SKM-1 (cell line): Measurements from ENCODE around the gene MINAR1.
"Not testable (repeated sequence)": the region's sequence is repeated elsewhere in the genome, so short reads cannot be mapped to it uniquely, and the experiment has no call there.

Source experiments
- DNase-seq: peaks from one replicate; lab custom pipeline; 2025; ENCODE audit not compliant: unreplicated experiment; lab: John Stamatoyannopoulos, UW

Gene MINAR1

GRCh38 chr15:79431636-79432344 lies at the start of gene MINAR1:
Gene MINAR1, plus strand, starts transcription at chr15:79432336. Its CDS starts 23,812 bp downstream, at chr15:79456148.
- no peak for DNase-seq

- no peak for DNase-seq
Measured at GRCh38 chr15:79394231-79394630, 37.9 kb upstream of the MINAR1 start.

- DNase-seq = no peak
Measured at GRCh38 chr15:79396850-79397249, 35.3 kb upstream of the MINAR1 start.

- DNase-seq = no peak
Measured at GRCh38 chr15:79397269-79397910, 34.7 kb upstream of the MINAR1 start.

- DNase-seq = no peak
Measured at GRCh38 chr15:79399606-79400005, 32.5 kb upstream of the MINAR1 start.

GRCh38 chr15:79400650-79401049 lies 31.5 kb upstream of the MINAR1 start:
- DNase-seq = no peak

GRCh38 chr15:79401301-79401700 lies 30.8 kb upstream of the MINAR1 start:
- no peak for DNase-seq

- DNase-seq = no peak
Measured at GRCh38 chr15:79402136-79402535, 30.0 kb upstream of the MINAR1 start.

- no peak for DNase-seq
Measured at GRCh38 chr15:79403501-79403900, 28.6 kb upstream of the MINAR1 start.

GRCh38 chr15:79406210-79406609 lies 25.9 kb upstream of the MINAR1 start:
- DNase-seq = no peak

GRCh38 chr15:79408041-79408440 lies 24.1 kb upstream of the MINAR1 start:
- DNase-seq = no peak

- no peak for DNase-seq
Measured at GRCh38 chr15:79410237-79410636, 21.9 kb upstream of the MINAR1 start.

GRCh38 chr15:79412010-79412409 lies 20.1 kb upstream of the MINAR1 start:
- DNase-seq = no peak

- no peak for DNase-seq
Measured at GRCh38 chr15:79412429-79412828, 19.7 kb upstream of the MINAR1 start.

GRCh38 chr15:79416876-79417275 lies 15.3 kb upstream of the MINAR1 start:
- DNase-seq = no peak

- DNase-seq = no peak
Measured at GRCh38 chr15:79418693-79419279, 13.3 kb upstream of the MINAR1 start.

GRCh38 chr15:79425591-79426295 lies 6.4 kb upstream of the MINAR1 start:
- no peak for DNase-seq

- not testable (repeated sequence) for DNase-seq
Measured at GRCh38 chr15:79426899-79427298, 5.2 kb upstream of the MINAR1 start.

GRCh38 chr15:79427781-79428598 lies 4.1 kb upstream of the MINAR1 start:
- DNase-seq = no peak

GRCh38 chr15:79430901-79431635 lies 1.1 kb upstream of the MINAR1 start:
- no peak for DNase-seq
